Measurements from ENCODE around the gene KRT3.

Gene KRT3

DNA sequence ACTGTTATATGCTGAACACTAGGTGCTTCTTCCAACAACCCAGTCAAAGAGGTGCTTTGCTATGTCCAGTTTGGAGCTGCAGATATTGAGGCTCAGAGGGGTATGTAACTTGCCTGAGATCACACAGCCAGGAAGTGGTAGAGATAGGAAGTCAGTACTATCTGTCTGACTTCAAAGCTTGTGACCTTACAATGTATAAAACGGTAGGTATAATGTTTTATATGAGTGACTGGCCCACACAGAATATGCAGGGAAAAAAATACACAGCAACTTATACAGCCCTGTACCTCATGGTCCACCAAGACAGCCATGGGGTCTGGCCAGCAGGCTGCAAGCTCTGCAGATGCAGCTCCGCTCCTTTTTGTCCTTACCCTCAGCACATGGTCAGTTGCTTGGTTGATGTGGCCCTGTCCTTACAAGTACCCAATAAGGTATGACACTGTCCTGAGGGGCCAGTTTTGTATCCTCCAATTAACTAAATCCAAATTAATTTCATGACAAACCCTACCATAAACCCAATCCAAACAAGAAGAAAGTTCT, 21.9 kb upstream of the KRT3 start:
- no peak for DNase-seq (ENCODE audit: low read depth)
- TF ChIP-seq, protein P1, sequence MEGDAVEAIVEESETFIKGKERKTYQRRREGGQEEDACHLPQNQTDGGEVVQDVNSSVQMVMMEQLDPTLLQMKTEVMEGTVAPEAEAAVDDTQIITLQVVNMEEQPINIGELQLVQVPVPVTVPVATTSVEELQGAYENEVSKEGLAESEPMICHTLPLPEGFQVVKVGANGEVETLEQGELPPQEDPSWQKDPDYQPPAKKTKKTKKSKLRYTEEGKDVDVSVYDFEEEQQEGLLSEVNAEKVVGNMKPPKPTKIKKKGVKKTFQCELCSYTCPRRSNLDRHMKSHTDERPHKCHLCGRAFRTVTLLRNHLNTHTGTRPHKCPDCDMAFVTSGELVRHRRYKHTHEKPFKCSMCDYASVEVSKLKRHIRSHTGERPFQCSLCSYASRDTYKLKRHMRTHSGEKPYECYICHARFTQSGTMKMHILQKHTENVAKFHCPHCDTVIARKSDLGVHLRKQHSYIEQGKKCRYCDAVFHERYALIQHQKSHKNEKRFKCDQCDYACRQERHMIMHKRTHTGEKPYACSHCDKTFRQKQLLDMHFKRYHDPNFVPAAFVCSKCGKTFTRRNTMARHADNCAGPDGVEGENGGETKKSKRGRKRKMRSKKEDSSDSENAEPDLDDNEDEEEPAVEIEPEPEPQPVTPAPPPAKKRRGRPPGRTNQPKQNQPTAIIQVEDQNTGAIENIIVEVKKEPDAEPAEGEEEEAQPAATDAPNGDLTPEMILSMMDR (conservative IDR thresholded peaks at IDR 0.05; ENCODE audit: low read length) = no peak
- H3K4me3 ChIP-seq (ENCODE audit: low read length) = no peak overlapping the region

DNA sequence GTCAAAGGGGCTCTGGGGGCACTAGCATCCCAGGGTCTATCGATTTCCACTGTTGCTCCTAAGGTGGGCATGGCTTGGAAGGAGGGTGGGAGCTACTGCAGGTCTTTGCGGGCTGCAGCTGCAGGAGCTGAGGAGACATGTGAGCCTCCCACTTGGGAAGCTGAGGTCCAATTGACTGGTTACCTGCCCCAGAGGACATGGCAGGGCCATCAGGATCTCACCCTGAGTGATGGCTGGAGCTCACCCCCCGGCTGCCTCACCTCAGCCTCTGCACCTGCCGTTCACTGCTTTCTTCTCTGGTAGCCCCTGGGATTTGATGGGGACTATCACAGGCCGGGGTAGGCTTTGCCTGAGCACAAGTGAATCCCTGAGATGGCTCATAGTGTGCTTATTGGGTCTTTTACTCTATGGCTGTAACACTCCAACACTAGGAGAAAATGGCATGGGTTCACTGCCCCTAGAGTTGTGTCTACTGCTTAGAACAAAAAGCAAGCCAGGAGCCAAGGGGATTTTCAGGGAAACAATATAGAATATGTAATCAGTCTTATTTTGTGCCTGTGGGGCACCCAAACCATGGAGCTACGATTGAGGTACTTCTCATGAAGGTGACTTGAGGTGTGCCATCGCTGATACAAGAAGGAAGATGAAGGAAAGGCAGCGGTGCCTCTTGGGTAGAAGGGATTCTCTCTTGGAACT, 21.2 kb upstream of the KRT3 start:
- DNase-seq (ENCODE audit: low read depth) = no peak
- TF ChIP-seq, protein P1 (conservative IDR thresholded peaks at IDR 0.05; ENCODE audit: low read length) = no peak

DNA sequence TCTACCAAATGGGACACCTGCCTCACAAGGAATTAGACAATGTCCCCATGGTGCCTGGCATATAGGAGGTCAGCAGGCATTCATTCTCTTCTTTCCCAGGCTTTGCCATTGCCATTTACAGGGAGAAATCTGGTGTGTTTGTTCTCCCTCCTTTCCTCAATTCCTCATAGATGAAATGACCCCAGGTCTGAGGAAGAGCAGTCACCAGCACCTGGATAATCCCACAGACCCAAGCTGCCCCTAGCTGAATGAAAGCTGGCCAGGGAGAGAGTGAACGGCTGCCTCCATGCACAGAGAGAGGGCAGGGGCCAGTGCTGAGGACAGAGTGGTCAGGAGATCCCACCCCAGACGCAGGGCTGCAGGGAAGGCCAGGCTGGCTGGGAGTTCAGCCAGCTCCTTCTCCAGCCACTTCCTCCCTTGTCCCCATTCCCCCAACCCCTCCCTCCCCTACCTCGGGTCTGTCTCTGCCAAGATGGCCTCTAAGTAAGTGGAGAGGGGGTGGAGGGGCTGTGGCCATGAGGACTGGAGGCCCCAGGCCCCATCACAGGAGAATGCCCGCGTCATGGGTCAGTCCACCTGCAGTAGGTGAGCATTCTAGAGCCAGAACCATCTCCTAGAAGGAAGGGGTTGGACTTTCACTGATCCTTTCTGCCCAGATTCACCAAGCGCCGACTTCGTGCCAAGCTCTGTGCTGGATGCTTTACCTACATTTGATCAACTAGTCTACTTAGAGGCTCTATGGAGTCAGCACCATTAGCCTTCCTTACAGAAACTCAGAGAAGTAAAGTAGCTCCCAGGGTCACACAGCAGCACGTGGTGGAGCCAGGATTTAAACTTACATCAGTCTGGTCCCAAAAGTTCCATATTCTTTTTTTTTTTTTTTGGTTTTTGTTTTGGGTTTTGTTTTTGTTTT, 20.0 kb upstream of the KRT3 start:
- DNase-seq (ENCODE audit: low read depth) = no peak
- TF ChIP-seq, protein P1 (conservative IDR thresholded peaks at IDR 0.05; ENCODE audit: low read length) = no peak
- no peak overlapping the region for H3K4me3 ChIP-seq (ENCODE audit: low read length)

More for the DNA sequence above, 21.2 kb upstream of the KRT3 start:
- H3K4me3 ChIP-seq (ENCODE audit: low read length) = no peak overlapping the region

DNA sequence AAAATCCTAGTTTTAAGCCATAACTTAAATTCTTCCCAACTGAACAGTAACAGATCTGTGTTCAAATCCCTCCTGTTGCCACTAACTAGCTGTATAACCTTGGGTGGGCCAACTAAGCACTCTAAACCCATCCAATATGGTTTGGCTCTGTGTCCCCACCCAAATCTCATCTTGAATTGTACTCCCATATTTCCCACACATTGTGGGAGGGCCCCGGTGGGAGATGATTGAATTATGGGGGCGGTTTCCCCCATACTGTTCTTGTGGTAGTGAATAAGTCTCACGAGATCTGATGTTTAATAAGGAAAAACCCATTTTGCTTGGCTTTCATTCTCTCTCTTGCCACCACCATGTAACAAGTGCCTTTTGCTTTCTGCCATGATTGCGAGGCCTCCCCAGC, 19.2 kb upstream of the KRT3 start:
- no peak overlapping the region for H3K4me3 ChIP-seq (ENCODE audit: low read length)
- TF ChIP-seq, protein P1 (conservative IDR thresholded peaks at IDR 0.05; ENCODE audit: low read length) = no peak
- no peak for DNase-seq (ENCODE audit: low read depth)

DNA sequence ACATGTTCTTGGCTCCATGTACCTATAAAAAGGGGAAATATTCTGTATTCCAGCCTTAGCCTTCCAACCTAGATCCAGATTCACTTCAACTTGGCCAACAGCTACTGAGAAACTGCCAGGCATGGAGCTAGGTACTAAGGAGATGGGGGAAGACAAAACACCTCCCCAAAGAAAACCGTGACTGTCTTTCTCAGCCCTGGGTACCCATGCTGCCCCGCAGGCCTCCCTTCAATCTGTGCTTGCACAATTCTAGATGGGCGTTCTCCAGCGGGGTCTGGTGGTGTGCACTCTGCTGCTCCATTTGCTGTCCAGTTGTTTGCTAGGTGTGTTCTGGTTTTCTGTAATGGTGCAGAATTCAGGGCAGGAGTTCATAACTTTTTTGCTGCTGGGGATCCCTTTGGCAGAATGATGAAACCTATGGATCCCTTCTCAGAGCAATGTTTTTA, 18.8 kb upstream of the KRT3 start:
- TF ChIP-seq, protein P1 (conservative IDR thresholded peaks at IDR 0.05; ENCODE audit: low read length) = no peak
- no peak for DNase-seq (ENCODE audit: low read depth)

DNA sequence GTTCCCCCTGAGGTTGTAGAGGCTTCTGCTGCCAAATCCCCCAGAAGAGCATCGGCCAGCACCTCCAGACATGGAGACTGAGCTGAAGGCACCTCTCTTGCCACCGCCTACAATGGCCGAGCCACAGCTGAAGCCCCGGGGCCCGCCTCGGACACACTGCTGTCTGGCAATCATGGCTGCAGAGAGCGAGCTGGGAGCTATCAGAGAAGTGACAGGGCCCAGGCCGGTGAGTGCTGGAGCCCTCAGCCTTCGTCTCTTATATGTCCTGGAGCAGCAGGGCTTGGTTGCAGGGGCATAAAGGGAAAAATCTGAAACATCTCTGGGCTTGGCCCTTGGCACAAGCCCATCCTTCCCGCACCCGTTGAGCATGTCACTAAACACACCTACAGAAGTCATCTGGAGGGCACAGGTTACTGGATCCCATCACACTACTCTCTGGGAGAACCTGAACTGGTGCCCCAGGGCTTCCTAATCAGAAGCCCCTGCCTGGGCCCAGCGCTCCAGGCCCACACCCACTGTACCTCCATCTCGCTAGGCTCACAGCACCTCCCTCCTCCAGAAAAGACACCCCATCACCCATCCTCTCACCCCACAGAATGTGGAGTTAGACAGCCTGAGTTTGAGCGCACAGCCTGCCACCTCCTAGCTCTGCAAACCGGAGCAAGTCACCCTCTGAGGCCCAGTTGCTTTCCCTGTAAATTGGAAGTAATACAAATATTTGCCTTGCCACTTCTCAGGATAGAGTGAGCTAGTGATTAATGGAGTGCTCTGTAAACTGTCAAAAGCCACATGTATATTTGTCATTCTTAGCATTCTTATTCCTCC, 18.2 kb upstream of the KRT3 start, which contains the start of gene KRT4:
Gene KRT4 (minus strand): TSS at position 232 of the 825 bp plus-strand sequence. CDS start 58 bp downstream, at position 174.
- H3K4me3 ChIP-seq (ENCODE audit: low read length) = no peak within 1 kb of the TSS
- TF ChIP-seq, protein P1 (conservative IDR thresholded peaks at IDR 0.05; ENCODE audit: low read length) = no peak
- DNase-seq (ENCODE audit: low read depth) = peak; percentile 84

More for the DNA sequence above, 18.8 kb upstream of the KRT3 start:
- H3K4me3 ChIP-seq (ENCODE audit: low read length) = no peak overlapping the region
